DOHH2 (cell line): ENCODE measurements around the gene TNFRSF21.

Experiments used
- CTCF ChIP-seq: fragments of 200-600 bp; sonication (generic); IDR thresholded peaks from one replicate; pipeline ENCODE4 v1.5.1; 2014; ENCODE audit warnings: antibody characterized with exemption, mild to moderate bottlenecking, low read depth, low read length; ENCODE audit not compliant: poor library complexity, severe bottlenecking
- EZH2phosphoT487 ChIP-seq: fragments of 200-600 bp; sonication (generic); IDR thresholded peaks from 2 replicates; pipeline ENCODE4 v1.6.1; 2017; ENCODE audit warnings: borderline replicate concordance, mild to moderate bottlenecking, antibody characterized with exemption, low read length, moderate library complexity, mixed read lengths

GRCh38 chr6:47352966-47353365, 43.3 kb upstream of the TNFRSF21 start:
- TF ChIP-seq EZH2phosphoT487 (no peak), CTCF (no peak)
